HEK293 (cell line): Measurements from ENCODE around the gene GNL2.

Experiments used
- CTCF ChIA-PET: fragments of 350-600 bp; formaldehyde crosslinking; extraction: SDS; loops from one replicate; lab custom pipeline; 2021; ENCODE audit warnings: antibody characterized with exemption; lab: Yijun Ruan, JAX
- POLR2A ChIA-PET: fragments of 300-600 bp; formaldehyde crosslinking; extraction: SDS; loops from one replicate; lab custom pipeline; 2020; ENCODE audit warnings: antibody characterized with exemption, inconsistent platforms; lab: Yijun Ruan, JAX
- H3K27ac ChIP-seq: fragments of 200-500 bp; sonication (Bioruptor generic); 2 replicates; pipeline ENCODE4 v1.5.1; 2014; ENCODE audit warnings: low read depth, low read length, control low read depth, inconsistent platforms; ENCODE audit errors: extremely low read depth
- H3K36me3 ChIP-seq, 2 experiments: fragments of 200-500 bp in 1 of 2; sonication (Bioruptor generic) in 1 of 2; 1 replicate in 1 of 2; 2 replicates in 1 of 2; pipeline ENCODE4 v1.5.1; 2014 to 2017; ENCODE audit warnings: inconsistent platforms in 2 of 2, low read length in 2 of 2; ENCODE audit not compliant: control insufficient read depth in 2 of 2, insufficient read depth in 1 of 2
- H3K4me1 ChIP-seq: fragments of 200-500 bp; sonication (Bioruptor generic); 2 replicates; pipeline ENCODE4 v1.5.1; 2014; ENCODE audit warnings: mild to moderate bottlenecking, low read length, inconsistent platforms; ENCODE audit not compliant: control insufficient read depth, insufficient read depth
- H3K4me3 ChIP-seq: 2 replicates; pipeline ENCODE4 v1.5.1; 2011; ENCODE audit warnings: low read depth, mild to moderate bottlenecking, control low read depth, low read length, moderate library complexity
- H3K9me3 ChIP-seq: fragments of 200-500 bp; sonication (Bioruptor generic); 2 replicates; pipeline ENCODE4 v1.5.1; 2014; ENCODE audit warnings: low read depth, low read length, inconsistent platforms; ENCODE audit not compliant: control insufficient read depth, insufficient read depth
- IKZF3 ChIP-seq: fragments of 450-650 bp; IDR thresholded peaks from 2 replicates; pipeline ENCODE4 v1.5.0; 2018; ENCODE audit warnings: missing biosample characterization, mild to moderate bottlenecking, missing genetic modification characterization, moderate library complexity
- PRDM1 ChIP-seq: fragments of 450-650 bp; formaldehyde crosslinking; IDR thresholded peaks from 2 replicates; pipeline ENCODE4; 2016; ENCODE audit warnings: missing biosample characterization, missing genetic modification characterization
- SALL2 ChIP-seq: fragments of 450-650 bp; formaldehyde crosslinking; IDR thresholded peaks from 2 replicates; pipeline ENCODE4 v1.5.0; 2017; ENCODE audit warnings: missing biosample characterization, mild to moderate bottlenecking, missing genetic modification characterization, borderline replicate concordance
- SCRT1 ChIP-seq: fragments of 450-650 bp; formaldehyde crosslinking; IDR thresholded peaks from 2 replicates; pipeline ENCODE4 v1.5.1; 2016; ENCODE audit warnings: missing biosample characterization, missing genetic modification characterization, borderline replicate concordance
- SCRT2 ChIP-seq: fragments of 450-650 bp; formaldehyde crosslinking; IDR thresholded peaks from 2 replicates; pipeline ENCODE4 v1.5.1; 2016; ENCODE audit warnings: missing biosample characterization, missing genetic modification characterization
- ZBTB17 ChIP-seq: fragments of 450-650 bp; formaldehyde crosslinking; IDR thresholded peaks from 2 replicates; pipeline ENCODE4 v1.5.1; 2016; ENCODE audit warnings: missing biosample characterization, missing genetic modification characterization
- ZFP69B ChIP-seq: fragments of 450-650 bp; formaldehyde crosslinking; IDR thresholded peaks from 2 replicates; pipeline ENCODE4 v1.5.1; 2016; ENCODE audit warnings: missing biosample characterization, missing genetic modification characterization
- ZNF24 ChIP-seq: fragments of 450-650 bp; formaldehyde crosslinking; IDR thresholded peaks from 2 replicates; pipeline ENCODE4 v1.5.1; 2016; ENCODE audit warnings: missing biosample characterization, missing genetic modification characterization
- ZNF266 ChIP-seq: fragments of 450-650 bp; formaldehyde crosslinking; IDR thresholded peaks from 2 replicates; pipeline ENCODE4 v1.5.1; 2016; ENCODE audit warnings: missing biosample characterization, missing genetic modification characterization, low read depth
- ZNF311 ChIP-seq: fragments of 450-650 bp; formaldehyde crosslinking; IDR thresholded peaks from 2 replicates; pipeline ENCODE4 v1.5.1; 2017; ENCODE audit warnings: missing biosample characterization, missing genetic modification characterization, borderline replicate concordance
- ZNF362 ChIP-seq: fragments of 450-650 bp; formaldehyde crosslinking; IDR thresholded peaks from 2 replicates; pipeline ENCODE4 v1.5.1; 2016; ENCODE audit warnings: missing biosample characterization, missing genetic modification characterization
- ZNF404 ChIP-seq: fragments of 450-650 bp; formaldehyde crosslinking; IDR thresholded peaks from 2 replicates; pipeline ENCODE4 v1.5.1; 2017; ENCODE audit warnings: missing biosample characterization, missing genetic modification characterization
- ZNF513 ChIP-seq: fragments of 450-650 bp; IDR thresholded peaks from 2 replicates; pipeline ENCODE4 v1.5.1; 2018; ENCODE audit warnings: missing biosample characterization, missing genetic modification characterization
- ZNF549 ChIP-seq: fragments of 450-650 bp; IDR thresholded peaks from 2 replicates; pipeline ENCODE4 v1.5.1; 2018; ENCODE audit warnings: missing biosample characterization, missing genetic modification characterization, mild to moderate bottlenecking, inconsistent platforms, moderate library complexity
- ZNF624 ChIP-seq: fragments of 450-650 bp; formaldehyde crosslinking; IDR thresholded peaks from 2 replicates; pipeline ENCODE4 v1.5.1; 2017; ENCODE audit warnings: missing biosample characterization, missing genetic modification characterization
- ZNF629 ChIP-seq: fragments of 450-650 bp; formaldehyde crosslinking; IDR thresholded peaks from 2 replicates; pipeline ENCODE4 v1.5.1; 2017; ENCODE audit warnings: missing biosample characterization, missing genetic modification characterization
- TF ChIP-seq, protein P1 (sequence below): fragments of 450-650 bp; formaldehyde crosslinking; IDR thresholded peaks from 2 replicates; pipeline ENCODE4 v1.5.1; 2016; ENCODE audit warnings: missing biosample characterization, missing genetic modification characterization
- TF ChIP-seq, protein P2 (sequence below): fragments of 450-650 bp; formaldehyde crosslinking; IDR thresholded peaks from 2 replicates; pipeline ENCODE4 v1.5.1; 2016; ENCODE audit warnings: missing biosample characterization, missing genetic modification characterization
- TF ChIP-seq, protein P3 (sequence below): fragments of 450-650 bp; formaldehyde crosslinking; IDR thresholded peaks from 2 replicates; pipeline ENCODE4 v1.5.1; 2016; ENCODE audit warnings: missing biosample characterization, missing genetic modification characterization

Gene GNL2

DNA sequence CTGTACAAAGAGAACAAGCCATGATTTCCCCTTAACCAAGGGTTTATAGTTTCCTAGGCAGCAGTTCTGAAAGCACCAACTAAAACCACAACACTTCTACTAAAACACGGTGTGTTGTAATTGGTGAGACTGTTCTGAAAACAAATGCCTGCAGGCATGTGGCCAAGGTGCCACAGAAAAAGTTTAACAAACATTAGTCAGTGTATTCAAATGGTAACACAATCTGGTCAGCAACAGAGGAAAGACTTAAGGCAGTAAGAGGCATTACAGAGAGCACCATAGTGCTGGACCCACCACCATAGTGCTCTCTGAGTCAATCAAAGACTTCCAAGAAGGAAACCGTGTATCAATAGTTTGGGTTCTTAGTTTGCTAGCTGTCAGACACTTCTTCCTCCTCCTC, 58.4 kb downstream of the GNL2 start:
- Histone ChIP-seq H3K4me1 (peaks cover 3% of the 10 kb centered on the region; the same call in 1 of the 2 replicates), H3K9me3 (no peaks in the 10 kb centered on the region), H3K4me3 (no peak overlapping the region), H3K27ac (no peak overlapping the region), H3K36me3 (peaks cover 29 to 71% of the 10 kb centered on the region in 2 experiments)
- no peak for TF ChIP-seq ZNF624 (tag by site-specific recombination)
- no peak for TF ChIP-seq SCRT2 (tag by site-specific recombination)
- no peak for TF ChIP-seq IKZF3
- no peak for TF ChIP-seq ZNF311 (tag by site-specific recombination)
- no peak for TF ChIP-seq SCRT1 (tag by site-specific recombination)
- TF ChIP-seq ZNF266: no peak
- peak; percentile 44; the same call in 1 of the 2 replicates for TF ChIP-seq ZNF362
- TF ChIP-seq, protein P1, sequence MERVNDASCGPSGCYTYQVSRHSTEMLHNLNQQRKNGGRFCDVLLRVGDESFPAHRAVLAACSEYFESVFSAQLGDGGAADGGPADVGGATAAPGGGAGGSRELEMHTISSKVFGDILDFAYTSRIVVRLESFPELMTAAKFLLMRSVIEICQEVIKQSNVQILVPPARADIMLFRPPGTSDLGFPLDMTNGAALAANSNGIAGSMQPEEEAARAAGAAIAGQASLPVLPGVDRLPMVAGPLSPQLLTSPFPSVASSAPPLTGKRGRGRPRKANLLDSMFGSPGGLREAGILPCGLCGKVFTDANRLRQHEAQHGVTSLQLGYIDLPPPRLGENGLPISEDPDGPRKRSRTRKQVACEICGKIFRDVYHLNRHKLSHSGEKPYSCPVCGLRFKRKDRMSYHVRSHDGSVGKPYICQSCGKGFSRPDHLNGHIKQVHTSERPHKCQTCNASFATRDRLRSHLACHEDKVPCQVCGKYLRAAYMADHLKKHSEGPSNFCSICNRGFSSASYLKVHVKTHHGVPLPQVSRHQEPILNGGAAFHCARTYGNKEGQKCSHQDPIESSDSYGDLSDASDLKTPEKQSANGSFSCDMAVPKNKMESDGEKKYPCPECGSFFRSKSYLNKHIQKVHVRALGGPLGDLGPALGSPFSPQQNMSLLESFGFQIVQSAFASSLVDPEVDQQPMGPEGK: no peak
- no peak for TF ChIP-seq ZNF404 (tag by site-specific recombination)
- TF ChIP-seq ZNF513: peak; percentile 71; the same call in 1 of the 2 replicates
- no peak for TF ChIP-seq SALL2 (tag by site-specific recombination)
- peak; percentile 76 for TF ChIP-seq ZFP69B (tag by site-specific recombination)
- TF ChIP-seq ZBTB17: no peak
- TF ChIP-seq, protein P2, sequence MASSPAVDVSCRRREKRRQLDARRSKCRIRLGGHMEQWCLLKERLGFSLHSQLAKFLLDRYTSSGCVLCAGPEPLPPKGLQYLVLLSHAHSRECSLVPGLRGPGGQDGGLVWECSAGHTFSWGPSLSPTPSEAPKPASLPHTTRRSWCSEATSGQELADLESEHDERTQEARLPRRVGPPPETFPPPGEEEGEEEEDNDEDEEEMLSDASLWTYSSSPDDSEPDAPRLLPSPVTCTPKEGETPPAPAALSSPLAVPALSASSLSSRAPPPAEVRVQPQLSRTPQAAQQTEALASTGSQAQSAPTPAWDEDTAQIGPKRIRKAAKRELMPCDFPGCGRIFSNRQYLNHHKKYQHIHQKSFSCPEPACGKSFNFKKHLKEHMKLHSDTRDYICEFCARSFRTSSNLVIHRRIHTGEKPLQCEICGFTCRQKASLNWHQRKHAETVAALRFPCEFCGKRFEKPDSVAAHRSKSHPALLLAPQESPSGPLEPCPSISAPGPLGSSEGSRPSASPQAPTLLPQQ (tag by site-specific recombination): peak; percentile 96
- TF ChIP-seq PRDM1 (tag by site-specific recombination): no peak
- ChIA-PET CTCF (interaction anchor here (1.8 kb wide), 1 partner anchor 23 kb away, joined by 6 read pairs; the partner anchor contains the start of gene MEAF6), POLR2A (no interaction called here)

DNA sequence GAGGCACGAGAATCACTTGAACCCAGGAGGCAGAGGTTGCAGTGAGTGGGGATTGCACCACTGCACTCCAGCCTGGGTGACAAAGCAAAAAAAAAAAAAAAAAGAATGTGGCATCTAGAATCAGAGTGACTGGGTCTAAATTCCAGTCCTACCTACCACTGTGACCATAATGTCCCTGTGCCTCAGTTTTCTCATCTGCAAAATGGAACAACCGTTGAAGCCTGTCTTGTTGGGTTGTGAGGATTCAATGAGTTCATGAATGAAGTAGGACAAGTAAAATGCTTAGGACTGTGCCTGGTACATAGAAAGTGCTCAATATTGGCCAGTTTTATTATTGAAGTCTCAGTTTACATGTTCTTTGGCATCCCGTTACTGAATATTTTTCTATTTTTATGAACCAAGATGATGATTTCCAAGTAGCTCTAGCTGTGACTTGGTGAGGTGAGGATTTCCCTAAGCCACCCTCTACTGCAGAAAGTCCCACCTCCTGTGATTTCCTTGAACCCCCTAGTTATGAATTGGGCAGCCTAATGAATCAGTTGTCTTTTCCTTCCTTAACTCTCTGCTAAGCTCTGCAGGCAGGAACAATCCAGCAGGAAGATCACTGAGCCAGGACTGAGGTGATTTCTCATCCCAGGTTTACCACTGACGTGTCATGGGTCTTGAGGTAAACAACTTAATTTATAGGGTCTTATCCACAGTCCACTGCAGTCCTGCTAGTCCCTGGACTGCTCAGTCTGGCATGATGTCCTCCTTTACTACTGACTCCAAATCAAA, 62.2 kb downstream of the GNL2 start:
- POLR2A ChIA-PET: no interaction called here
- Histone ChIP-seq H3K9me3 (no peaks in the 10 kb centered on the region), H3K27ac (no peak overlapping the region), H3K4me3 (no peak overlapping the region), H3K4me1 (peaks cover 3% of the 10 kb centered on the region; the same call in 1 of the 2 replicates), H3K36me3 (peaks cover 6 to 37% of the 10 kb centered on the region in 2 experiments; a peak in 2 of 3 replicates)
- 0 out of 2 replicates have a peak, but pooled peaks have one; percentile 17 for TF ChIP-seq ZNF629 (tag by site-specific recombination)
- TF ChIP-seq ZNF549: peak; percentile 63; the same call in 1 of the 2 replicates
- no peak for TF ChIP-seq ZNF24 (tag by site-specific recombination)
- TF ChIP-seq, protein P3, sequence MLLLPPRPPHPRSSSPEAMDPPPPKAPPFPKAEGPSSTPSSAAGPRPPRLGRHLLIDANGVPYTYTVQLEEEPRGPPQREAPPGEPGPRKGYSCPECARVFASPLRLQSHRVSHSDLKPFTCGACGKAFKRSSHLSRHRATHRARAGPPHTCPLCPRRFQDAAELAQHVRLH (tag by site-specific recombination): 0 out of 2 replicates have a peak, but pooled peaks have one; percentile 17
- CTCF ChIA-PET: interaction anchor here (0.6 to 2.5 kb wide), 3 partner anchors 9 to 843 kb away, joined by 3 to 6 read pairs (median 3); partner anchors contain the start of gene MEAF6
